GM11168 (cell line): ENCODE results near the gene YJEFN3.

Source experiments
- in situ Hi-C: fragments of 300-500 bp; cut with MboI; formaldehyde crosslinking; loops from one replicate; pipeline ENCODE4 v1.12.0; 2022; ENCODE audit warnings: low sequenced_read_pairs; ENCODE audit not compliant: unreplicated experiment

Gene YJEFN3

DNA sequence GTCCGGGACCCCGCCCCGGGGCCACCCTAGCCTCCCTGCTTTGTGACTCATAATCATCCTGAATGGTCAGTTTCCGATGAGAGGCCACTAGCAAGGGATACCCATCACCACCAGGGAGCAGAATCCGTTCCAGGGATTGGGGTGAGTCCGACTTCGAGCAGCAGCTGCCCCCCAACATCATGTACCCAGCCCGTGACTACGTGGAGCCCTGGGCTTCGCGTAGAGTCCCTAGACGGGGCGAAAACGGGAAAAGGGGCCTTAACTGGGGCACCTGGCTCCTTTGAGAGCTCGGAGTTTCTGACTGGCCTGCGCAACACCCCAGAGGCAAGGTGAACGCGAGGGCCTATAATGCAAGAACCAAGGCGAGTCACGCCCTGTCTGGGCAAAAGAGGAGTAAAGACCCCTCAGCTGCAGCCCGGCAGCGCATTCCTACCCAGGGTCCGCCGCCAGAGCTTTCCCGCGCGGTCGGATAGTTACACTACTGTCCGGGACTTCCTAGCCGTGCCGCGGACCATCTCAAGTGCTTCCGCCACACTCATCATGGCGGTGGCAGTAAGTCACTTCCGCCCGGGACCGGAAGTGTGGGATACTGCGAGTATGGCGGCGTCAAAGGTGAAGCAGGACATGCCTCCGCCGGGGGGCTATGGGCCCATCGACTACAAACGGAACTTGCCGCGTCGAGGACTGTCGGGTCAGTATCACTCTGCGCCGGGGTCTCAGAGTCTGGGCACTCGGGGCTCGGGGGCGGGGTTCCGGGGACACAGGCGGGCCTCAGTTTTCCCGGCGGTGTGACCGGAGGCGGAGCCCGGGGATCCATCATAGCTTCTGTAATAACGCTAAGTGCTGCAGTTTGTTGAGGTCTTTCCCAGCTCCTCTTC, 12.8 kb upstream of the YJEFN3 start, which contains the start of gene NDUFA13:
TSS of gene NDUFA13 (plus strand) at position 584 of the 878 bp plus-strand sequence. CDS start at position 598, 14 bp downstream.
- in situ Hi-C loops, result no loop called here

DNA sequence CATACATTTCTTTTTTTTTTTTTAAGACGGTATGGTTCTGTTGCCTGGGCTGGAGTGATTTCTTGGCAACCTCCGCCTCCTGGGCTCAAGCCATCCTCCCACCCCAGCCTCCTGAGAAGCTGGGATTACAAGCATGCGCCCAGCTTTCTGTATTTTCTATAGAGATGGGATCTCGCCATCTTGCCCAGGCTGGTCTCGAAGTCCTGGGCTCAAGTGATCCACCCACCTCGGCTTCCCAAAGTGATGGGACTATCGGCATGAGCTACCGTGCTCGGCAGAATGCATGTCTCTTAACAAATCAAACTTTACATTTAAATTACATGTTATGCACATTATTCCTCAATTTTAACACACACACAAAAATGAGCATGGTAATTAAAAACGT, 11.5 kb upstream of the YJEFN3 start:
- in situ Hi-C loops, result no loop called here

DNA sequence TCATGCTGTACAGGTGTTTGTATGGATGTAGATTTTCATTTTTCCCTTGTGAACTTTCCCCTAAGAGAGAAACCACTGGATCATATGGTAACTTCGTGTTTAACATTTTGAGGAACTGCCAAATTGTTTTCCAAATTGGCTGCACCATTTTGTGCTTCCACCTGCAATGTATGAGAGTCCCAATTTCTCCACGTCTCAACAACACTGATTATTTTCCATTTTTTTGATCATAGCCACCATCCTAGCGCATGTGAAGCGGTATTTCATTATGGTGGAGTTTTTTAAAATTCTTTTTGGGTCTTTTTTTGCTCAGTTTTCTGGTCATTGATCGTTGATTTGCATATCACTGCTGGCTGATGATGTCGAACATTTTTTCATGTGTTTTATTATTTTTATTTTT, 7.7 kb upstream of the YJEFN3 start:
- in situ Hi-C loops, result loop anchor here (10.0 kb wide), 1 partner anchor 124 kb away; the partner anchor contains the start of gene GMIP

DNA sequence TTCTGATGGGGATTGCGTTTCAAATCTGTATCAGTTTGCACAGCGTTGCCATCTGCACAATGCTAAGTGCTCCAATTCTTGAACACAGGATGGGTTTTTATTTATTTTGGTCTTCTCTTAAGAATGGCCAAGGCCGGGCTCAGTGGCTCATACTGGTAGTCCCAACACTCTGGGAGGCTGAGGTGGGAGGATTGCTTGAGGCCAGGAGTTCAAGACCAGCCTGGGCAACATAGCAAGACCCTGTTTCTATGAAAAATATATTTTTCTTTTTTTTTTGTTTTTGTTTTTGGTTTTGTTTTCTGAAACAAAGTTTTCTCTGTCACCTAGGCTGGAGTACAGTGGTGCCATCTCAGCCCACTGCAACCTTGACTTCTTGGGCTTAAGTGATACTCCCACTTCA, 5.5 kb upstream of the YJEFN3 start:
- in situ Hi-C loops, result loop anchor here (10.0 kb wide), 1 partner anchor 122 kb away; the partner anchor contains the start of gene GMIP

DNA sequence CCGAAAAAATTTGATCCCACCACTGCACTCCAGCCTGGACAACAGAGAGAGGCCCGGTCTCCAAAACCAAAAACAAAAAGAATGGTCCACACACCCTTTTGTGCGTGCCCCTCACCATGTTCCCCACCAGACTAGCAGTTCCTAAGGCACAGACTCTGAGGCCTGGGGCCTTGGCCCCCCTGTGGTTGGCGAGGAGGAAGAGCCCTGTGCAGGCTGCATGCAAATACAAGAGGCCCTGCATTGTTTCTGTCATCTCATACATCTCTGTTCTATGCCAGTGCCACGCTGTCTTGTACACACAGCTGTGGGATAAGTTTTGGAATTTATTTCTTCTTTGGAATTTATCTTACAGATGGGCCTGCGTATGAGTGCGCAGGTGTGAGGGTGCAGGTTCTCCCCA, 4.7 kb upstream of the YJEFN3 start:
- in situ Hi-C loops, result loop anchor here (10.0 kb wide), 1 partner anchor 121 kb away; the partner anchor contains the start of gene GMIP

DNA sequence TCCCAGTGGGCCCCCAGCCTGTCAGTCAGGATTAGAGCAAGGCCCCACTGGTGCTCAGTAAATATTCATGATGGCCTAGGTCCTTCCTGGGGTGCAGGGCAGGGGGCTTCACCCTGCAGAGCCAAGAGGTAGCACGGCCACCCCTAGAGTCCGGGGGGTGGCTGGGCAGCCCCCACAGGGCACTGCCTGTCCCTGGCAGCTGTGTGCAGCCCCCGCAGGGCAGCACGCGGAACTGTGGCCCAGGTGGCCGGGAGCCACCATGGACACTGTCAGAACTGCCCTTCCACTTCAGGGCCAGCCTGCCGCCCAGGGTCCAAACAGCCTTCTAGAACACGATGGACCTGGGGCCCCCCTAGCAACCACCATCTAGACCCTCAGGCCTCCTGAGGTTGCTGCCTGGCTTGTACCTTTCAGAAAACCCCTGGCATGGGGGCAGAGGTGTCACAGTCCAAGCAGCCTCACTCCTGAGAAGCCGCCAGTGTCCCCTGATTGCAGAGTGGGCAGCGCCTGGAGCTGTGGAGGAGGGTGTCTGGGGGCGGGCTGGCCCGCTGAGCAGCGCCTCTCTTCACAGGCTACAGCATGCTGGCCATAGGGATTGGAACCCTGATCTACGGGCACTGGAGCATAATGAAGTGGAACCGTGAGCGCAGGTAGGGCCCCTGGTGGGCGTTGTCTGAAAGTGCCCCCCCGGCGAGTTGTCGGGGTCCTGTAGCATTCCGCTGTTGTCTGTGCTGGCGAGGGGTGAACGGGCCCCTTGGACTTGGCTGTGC, 2.9 kb upstream of the YJEFN3 start:
- in situ Hi-C loops, result loop anchor here (10.0 to 25.0 kb wide), 2 partner anchors 119 to 262 kb away; partner anchors contain the start of gene GMIP

DNA sequence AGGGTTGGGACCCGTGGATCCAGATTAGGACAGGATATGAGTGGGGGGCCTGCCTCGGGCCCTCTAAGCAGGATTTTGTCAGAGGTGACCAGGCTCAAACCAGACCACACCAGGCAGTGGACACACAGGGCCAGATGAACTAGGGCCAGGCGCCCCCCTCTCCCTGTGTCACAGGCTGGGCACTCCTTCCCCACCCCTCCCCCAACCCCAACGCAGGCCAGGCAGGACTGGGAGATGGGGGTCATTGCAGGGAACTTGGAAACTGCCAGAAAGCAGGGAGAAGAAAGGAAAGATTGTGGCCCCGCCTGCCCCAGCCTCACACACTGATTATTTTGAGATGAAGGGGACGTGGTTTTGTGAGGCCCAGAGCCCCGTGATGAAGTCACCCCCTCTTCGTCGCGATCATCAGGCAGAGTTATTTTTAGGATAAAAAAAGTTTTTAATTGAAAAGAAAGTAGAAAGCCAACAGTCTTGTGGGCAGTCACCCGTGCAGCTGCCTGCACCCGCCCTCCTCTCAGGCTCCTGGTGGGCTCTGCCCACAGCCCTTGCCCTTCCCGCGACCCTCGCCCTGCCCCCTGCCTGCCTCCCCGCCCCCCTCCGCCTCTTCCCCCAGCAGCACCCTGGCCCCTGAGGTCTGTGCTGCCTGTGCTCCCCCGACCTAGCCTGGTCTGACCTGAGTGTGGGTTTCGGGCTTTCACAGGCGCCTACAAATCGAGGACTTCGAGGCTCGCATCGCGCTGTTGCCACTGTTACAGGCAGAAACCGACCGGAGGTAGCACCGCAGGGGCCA, 1.9 kb upstream of the YJEFN3 start:
- in situ Hi-C loops, result loop anchor here (10.0 to 25.0 kb wide), 2 partner anchors 118 to 261 kb away; partner anchors contain the start of gene GMIP

DNA sequence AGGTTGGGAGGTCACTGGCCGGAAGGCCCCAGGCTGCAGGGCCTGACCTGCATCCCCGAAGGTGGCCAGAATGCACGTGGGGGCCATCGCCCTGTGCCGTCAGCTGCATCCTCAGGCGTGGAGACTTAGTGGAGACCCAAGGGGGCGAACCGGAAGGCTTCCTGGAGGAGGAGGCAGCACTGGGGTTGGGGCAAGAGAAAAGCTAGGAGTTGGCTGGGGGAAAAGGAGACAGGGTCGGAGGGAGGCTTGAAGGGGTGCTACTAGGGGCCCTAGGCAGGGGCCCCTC, 1.4 kb upstream of the YJEFN3 start:
- in situ Hi-C loops, result loop anchor here (10.0 to 25.0 kb wide), 2 partner anchors 117 to 260 kb away; partner anchors contain the start of gene GMIP

DNA sequence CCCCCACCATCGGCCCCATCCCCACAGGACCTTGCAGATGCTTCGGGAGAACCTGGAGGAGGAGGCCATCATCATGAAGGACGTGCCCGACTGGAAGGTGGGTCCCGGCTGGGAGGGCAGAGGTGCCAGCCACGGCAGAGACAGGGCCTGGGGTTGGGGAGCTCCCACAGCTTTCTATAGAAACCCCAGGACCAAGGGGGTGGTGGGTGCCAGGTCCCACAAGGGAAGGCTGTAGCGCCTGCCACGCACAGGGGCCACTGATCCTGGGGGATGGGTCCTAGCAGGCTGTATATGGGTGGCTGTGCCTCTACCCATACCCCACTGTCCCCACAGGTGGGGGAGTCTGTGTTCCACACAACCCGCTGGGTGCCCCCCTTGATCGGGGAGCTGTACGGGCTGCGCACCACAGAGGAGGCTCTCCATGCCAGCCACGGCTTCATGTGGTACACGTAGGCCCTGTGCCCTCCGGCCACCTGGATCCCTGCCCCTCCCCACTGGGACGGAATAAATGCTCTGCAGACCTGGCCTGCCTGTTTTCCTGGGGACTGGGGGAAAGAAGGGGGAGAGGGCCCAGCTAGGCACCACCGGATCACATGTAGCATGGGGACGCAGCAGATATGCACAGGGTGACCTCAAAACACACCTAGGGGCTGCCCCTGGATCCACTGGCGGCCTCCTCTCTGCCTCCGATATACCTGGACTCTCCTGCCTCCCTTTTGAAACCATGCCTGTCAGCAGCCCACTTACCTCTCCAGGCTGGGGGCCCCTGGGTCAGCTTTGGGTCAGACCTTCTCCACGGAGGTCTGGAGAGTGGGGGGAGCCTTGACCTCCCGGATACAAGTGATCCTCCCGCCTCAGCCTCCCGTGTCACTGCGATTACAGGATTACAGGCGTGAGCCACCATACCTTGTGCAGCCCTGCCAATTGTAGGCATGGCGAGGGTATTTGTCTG, 761 bp upstream of the YJEFN3 start:
- in situ Hi-C loops, result loop anchor here (10.0 to 25.0 kb wide), 2 partner anchors 117 to 259 kb away; partner anchors contain the start of gene GMIP

DNA sequence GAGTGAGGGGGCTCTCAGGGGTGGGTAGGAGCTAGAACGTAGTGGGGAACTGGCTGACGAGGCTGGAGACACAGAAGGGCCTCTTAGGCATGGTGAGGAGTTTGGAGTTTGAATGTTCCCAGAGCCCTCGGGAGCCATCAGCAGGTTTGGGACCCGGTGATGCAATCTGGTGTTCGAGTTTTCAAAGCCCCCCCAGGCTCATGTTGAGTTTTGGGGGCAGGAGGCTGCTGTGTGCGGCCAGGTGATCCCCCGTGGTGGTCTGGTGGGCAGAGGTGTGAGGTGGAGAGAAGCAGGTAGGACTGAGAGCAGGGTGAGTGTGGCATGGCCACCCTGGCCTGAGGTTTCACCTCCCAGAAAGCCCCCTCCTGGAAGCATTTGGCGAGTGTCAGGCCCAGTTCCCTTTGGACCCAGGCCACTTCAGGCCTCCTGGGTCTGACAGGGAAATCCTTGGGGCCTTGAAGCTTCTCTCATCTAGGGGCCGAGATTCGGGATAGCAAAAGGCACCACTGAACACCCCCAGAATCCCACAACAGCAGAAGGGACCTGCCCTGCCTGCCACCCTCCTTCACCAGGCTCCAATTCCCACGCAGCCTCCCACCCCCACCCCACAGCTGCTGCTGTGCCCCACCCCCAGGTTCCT, 1.2 kb downstream of the YJEFN3 start:
- in situ Hi-C loops, result loop anchor here (10.0 to 25.0 kb wide), 2 partner anchors 115 to 257 kb away; partner anchors contain the start of gene GMIP

DNA sequence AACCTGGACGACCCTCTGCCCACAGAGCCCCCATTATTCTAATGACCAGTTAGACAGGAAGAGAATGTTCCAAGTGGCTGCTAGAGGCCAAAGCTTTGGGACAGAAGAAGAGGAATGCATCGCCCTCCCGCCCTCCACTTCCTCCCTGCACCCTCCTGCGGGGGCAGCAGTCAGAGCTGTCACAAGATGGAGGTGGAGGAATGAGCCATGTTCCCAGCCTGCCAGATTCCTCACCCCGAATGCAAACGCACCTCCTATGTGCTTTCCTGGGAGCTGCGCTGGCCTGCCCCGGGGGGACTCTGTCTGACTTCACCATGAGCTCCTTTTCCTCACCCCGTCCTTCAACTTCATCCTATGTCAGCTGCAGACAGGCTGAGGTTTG, 1.7 kb downstream of the YJEFN3 start:
- in situ Hi-C loops, result loop anchor here (25.0 kb wide), 1 partner anchor 257 kb away; no protein-coding TSS in a partner anchor

DNA sequence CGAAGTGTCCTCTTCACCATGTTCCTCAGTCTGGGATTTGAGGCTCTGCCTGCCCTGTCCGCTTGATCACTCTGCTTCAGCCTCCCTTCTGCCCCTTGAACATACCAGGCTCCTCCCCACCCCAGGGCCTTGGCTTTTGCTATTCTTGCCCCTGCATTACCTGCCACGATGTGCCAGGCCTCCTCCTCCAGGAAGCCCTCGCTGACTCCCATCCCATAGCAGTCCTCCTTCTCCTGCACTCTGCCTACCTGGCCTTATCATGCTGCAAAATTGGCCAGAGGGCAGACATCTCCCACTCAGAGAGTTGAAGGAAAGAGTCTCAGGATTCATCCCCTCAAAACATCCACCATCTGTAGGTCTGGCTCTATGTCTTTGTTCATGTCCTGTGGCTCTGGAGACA, 2.2 kb downstream of the YJEFN3 start:
- in situ Hi-C loops, result loop anchor here (25.0 kb wide), 1 partner anchor 256 kb away; no protein-coding TSS in a partner anchor

DNA sequence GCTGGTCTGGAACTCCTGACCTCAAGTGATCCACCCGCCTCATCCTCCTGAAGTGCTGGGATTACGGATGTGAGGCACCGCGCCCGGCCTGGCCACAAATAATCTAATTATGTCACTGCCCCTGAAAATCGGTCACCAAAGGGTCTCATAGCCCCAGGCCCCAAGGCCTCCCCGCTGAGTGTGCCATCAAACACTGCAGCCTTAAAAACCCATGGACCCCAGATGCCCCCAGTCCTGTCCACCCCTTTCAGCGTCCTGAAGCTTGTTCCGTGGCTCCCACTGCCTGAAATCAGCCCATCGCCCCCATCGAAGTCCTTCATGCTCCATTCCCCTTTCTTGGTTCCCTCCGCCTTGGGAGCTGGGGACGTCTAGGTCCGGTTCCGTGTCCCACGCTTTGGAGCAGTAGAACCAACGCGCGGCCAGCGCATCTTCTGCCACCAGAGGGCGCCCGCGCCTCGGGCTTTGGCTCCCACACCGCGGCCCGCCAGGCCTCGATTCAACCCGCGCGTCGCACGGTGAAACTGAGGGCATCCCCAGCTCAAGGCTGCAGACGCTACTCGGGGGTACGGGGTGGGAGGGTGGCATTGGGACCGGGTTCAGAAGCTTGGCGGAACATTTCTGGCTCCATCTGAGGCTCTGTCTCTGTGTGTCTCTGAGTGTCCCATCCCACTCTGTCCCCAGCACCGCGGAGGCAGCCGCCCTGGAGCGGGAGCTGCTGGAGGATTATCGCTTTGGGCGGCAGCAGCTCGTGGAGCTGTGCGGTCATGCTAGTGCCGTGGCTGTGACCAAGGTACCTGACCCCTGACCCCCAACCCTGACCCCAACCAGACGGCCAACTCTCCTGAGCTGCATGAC, 3.5 kb downstream of the YJEFN3 start:
- in situ Hi-C loops, result loop anchor here (25.0 kb wide), 1 partner anchor 255 kb away; no protein-coding TSS in a partner anchor

DNA sequence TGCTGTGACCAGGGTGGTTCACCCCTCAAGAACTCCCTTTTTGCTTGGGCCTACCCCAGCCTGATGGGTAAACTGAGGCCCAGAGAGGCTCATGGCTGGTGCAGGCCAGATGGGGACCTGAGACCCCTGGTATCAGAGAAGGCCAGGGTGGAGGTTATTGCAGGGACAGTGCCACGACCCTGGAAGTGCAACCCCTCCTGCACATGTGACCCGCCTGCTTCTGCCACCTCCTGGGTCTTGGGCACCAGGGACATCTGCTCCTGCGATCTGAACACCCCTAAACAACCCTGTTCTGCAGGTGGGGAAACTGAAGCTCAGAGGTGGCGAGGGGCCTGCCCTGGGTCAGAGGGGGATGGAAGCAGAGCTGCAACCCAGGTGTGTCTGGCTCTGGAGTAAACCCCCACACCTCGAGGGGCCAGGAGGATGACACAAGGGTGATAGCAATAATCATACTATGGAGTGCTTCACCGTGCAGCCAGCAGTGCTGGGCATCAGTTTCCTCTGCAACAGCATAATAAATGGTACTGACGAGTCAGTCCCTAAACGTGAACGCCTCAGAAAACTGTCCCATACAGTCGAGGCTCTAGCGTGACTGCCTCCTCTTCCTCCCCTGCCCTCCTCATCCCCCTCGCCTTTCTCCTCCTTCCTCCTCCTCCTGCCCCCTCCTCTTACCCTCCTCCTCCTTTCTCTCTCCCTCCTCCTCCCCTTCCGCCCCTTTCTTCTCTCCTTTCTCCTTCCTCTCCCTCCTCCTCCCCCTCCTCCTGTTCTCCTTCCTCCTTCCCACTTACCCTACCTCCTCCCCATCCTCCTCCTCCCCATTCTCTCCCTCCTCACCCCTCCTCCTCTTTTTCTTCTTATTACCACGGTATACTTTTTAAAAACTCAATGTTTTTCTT, 4.3 kb downstream of the YJEFN3 start:
- in situ Hi-C loops, result loop anchor here (25.0 kb wide), 1 partner anchor 254 kb away; no protein-coding TSS in a partner anchor

DNA sequence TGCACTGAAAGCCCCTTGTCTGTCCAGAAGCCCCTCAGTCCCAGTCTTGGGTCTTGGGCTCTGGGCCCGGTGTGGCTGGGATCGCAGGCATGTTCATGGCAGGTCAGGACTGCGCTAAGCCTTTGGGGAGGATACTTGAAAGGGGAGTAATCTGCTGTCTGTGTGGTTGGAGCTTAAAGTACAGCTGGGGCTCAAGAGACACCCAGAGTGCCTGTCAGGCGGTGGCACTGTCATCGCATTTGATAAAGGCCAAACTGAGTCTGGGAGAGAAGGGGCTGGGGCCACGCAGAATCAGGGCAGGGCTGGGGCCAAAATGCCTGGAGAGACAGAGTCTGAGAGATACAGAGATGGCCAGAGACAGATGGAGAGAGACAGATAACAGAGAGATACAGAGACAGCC, 5.1 kb downstream of the YJEFN3 start:
- in situ Hi-C loops, result loop anchor here (25.0 kb wide), 1 partner anchor 253 kb away; no protein-coding TSS in a partner anchor

DNA sequence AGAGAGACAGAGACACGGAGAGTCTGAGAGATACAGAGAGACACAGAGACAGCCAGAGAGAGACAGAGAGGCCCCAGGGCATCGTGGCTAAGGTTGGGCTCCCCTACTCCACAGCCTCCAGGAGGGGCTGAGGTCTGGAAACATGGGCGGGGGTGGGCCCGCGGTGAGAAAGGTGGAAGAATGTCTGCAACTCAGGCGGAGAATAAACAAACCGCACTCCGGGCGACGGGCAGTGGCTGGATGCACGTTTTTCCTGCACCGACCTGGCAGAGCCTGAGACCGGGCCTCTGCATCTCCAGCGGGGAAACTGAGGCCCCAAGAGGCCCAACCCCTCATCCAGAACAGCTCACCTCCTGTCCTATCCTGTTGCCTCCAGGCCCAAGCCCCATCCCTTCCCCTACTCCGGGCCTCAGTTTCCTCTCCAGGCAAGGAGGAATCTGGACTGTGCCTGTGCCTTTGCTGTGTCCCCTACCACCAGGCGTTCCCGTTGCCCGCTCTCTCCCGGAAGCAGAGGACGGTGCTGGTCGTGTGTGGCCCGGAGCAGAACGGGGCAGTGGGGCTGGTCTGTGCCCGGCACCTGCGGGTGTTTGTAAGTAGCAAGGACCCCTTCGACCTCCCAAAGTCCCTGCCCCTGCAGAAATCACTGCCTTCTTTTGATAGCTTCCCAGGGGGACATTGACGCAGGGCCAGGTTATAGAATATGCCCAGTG, 6.0 kb downstream of the YJEFN3 start:
- in situ Hi-C loops, result loop anchor here (25.0 kb wide), 1 partner anchor 253 kb away; no protein-coding TSS in a partner anchor
